H1 (cell line): ENCODE data around the gene PLXNA3. TPM values are rescaled to one million over a fixed set of nuclear protein-coding genes. Genes with fewer than 3 reads are reported as not detected.

Source experiments
- CTCF ChIA-PET: fragments of 300-600 bp; sonication (Branson Sonifier 250); formaldehyde crosslinking; loops from one replicate; lab custom pipeline; 2021; ENCODE audit not compliant: partially characterized antibody; lab: Charles Lee
- POLR2A ChIA-PET: fragments of 300-600 bp; sonication (Branson Sonifier 250); formaldehyde crosslinking; loops from one replicate; lab custom pipeline; 2021; ENCODE audit warnings: inconsistent platforms; ENCODE audit not compliant: partially characterized antibody; lab: Charles Lee
- DNase-seq, 2 experiments: peaks; one replicate each; pipeline versions ENCODE4 v3.0.0 to v3.0.0-alpha.2; 2010 to 2022; ENCODE audit warnings: low spot score in 2 of 2, low read depth in 1 of 2, mixed read lengths in 1 of 2
- FAIRE-seq: peaks from 2 replicates; lab custom pipeline; 2011; peaks lifted over from hg19 to GRCh38; lab: Jason Lieb, UNC
- H2AFZ ChIP-seq: 2 replicates; pipeline ENCODE4 v1.8.1; 2012; ENCODE audit warnings: low read length, inconsistent platforms
- H2AK5ac ChIP-seq: 2 replicates; pipeline ENCODE4 v1.6.1; 2013; ENCODE audit warnings: low read depth, low read length
- H2BK120ac ChIP-seq: replicated peaks from 2 replicates; pipeline ENCODE3; 2013; ENCODE audit warnings: low read depth, low read length, inconsistent platforms
- H2BK12ac ChIP-seq: 2 replicates; pipeline ENCODE4 v1.6.1; 2013; ENCODE audit warnings: low read depth, low read length
- H2BK15ac ChIP-seq: 2 replicates; pipeline ENCODE4 v1.6.1; 2013; ENCODE audit warnings: low read length
- H2BK20ac ChIP-seq: 2 replicates; pipeline ENCODE4 v1.6.1; 2013; ENCODE audit warnings: low read length
- H2BK5ac ChIP-seq: 2 replicates; pipeline ENCODE4 v1.6.1; 2013; ENCODE audit warnings: low read depth, low read length
- H3K14ac ChIP-seq: 2 replicates; pipeline ENCODE4 v1.6.1; 2013; ENCODE audit warnings: inconsistent platforms; ENCODE audit not compliant: insufficient read length
- H3K18ac ChIP-seq: 2 replicates; pipeline ENCODE4 v1.6.1; 2013; ENCODE audit warnings: low read length; ENCODE audit errors: extremely low read depth
- H3K23ac ChIP-seq: 2 replicates; pipeline ENCODE4 v1.6.1; 2013; ENCODE audit warnings: inconsistent platforms; ENCODE audit not compliant: insufficient read length
- H3K23me2 ChIP-seq: 2 replicates; pipeline ENCODE4 v1.6.1; 2013; ENCODE audit warnings: low read depth, low read length
- H3K27ac ChIP-seq: 2 replicates; pipeline ENCODE4 v1.6.1; 2011; ENCODE audit warnings: low read depth, low read length, inconsistent platforms
- H3K27me3 ChIP-seq, 4 experiments: replicated peaks in 1 of 4; 1 replicate in 1 of 4; 2 replicates in 3 of 4; pipeline versions ENCODE4 v1.6.1 to v1.8.1; 2011 to 2013; ENCODE audit warnings: low read length in 3 of 4, mild to moderate bottlenecking in 3 of 4, inconsistent platforms in 2 of 4, mixed read lengths in 2 of 4, moderate library complexity in 1 of 4; ENCODE audit not compliant: control insufficient read depth in 3 of 4, insufficient read depth in 3 of 4; ENCODE audit errors: extremely low read depth in 1 of 4
- H3K36me3 ChIP-seq, 4 experiments: 2 replicates each; pipeline versions ENCODE4 v1.6.1 to v1.8.1; 2011 to 2013; ENCODE audit warnings: mild to moderate bottlenecking in 4 of 4, low read length in 3 of 4, moderate library complexity in 2 of 4, control low read depth in 1 of 4, inconsistent platforms in 1 of 4; ENCODE audit not compliant: insufficient read depth in 4 of 4, control insufficient read depth in 2 of 4
- H3K4ac ChIP-seq: replicated peaks from 2 replicates; pipeline ENCODE3; 2013; ENCODE audit warnings: low read length, low read depth, mixed read lengths, inconsistent platforms; ENCODE audit not compliant: insufficient read length
- H3K4me1 ChIP-seq, 4 experiments: replicated peaks in 1 of 4; 1 replicate in 1 of 4; 2 replicates in 3 of 4; pipeline versions ENCODE4 v1.6.1 to v1.8.1; 2011 to 2013; ENCODE audit warnings: low read length in 3 of 4, inconsistent platforms in 2 of 4, mixed read lengths in 1 of 4; ENCODE audit not compliant: insufficient read depth in 4 of 4, control insufficient read depth in 3 of 4
- H3K4me2 ChIP-seq, 2 experiments: 2 replicates each; pipeline versions ENCODE4 v1.6.1 to v1.8.1; 2011 to 2013; ENCODE audit warnings: low read depth in 2 of 2, low read length in 2 of 2, control low read depth in 1 of 2, inconsistent platforms in 1 of 2, mild to moderate bottlenecking in 1 of 2; ENCODE audit not compliant: insufficient read depth in 1 of 2
- H3K4me3 ChIP-seq, 4 experiments: fragments of 200-600, 300-600 bp in 1 of 4; sonication (generic), shearing (Covaris generic), sonication (Bioruptor Twin) in 1 of 4; 2 replicates each; pipeline versions ENCODE4 v1.5.1 to v1.8.1; 2011 to 2016; ENCODE audit warnings: low read length in 4 of 4, low read depth in 3 of 4, control low read depth in 2 of 4, inconsistent platforms in 2 of 4, mild to moderate bottlenecking in 2 of 4, mixed read lengths in 1 of 4, moderate library complexity in 1 of 4; ENCODE audit not compliant: insufficient read depth in 2 of 4; ENCODE audit errors: extremely low read depth in 1 of 4
- H3K56ac ChIP-seq: replicated peaks from 2 replicates; pipeline ENCODE3; 2013; ENCODE audit warnings: low read depth, mild to moderate bottlenecking, mixed read lengths, low read length, inconsistent platforms; ENCODE audit not compliant: insufficient read length
- H3K79me1 ChIP-seq: 2 replicates; pipeline ENCODE4 v1.6.1; 2013; ENCODE audit warnings: low read depth, low read length, control low read depth
- H3K79me2 ChIP-seq, 2 experiments: 2 replicates each; pipeline versions ENCODE4 v1.6.1 to v1.8.1; 2012 to 2013; ENCODE audit warnings: low read length in 2 of 2, mild to moderate bottlenecking in 2 of 2, inconsistent platforms in 1 of 2; ENCODE audit not compliant: insufficient read depth in 2 of 2, control insufficient read depth in 1 of 2
- H3K9ac ChIP-seq, 4 experiments: replicated peaks in 1 of 4; 1 replicate in 1 of 4; 2 replicates in 3 of 4; pipeline versions ENCODE4 v1.6.1 to v1.8.1; 2011 to 2013; ENCODE audit warnings: low read depth in 3 of 4, low read length in 3 of 4, control low read depth in 2 of 4, mild to moderate bottlenecking in 2 of 4, moderate library complexity in 2 of 4, inconsistent platforms in 1 of 4; ENCODE audit errors: extremely low read depth in 1 of 4
- H3K9me3 ChIP-seq, 2 experiments: 2 replicates each; pipeline versions ENCODE4 v1.6.1 to v1.8.1; 2012 to 2013; ENCODE audit warnings: mild to moderate bottlenecking in 2 of 2, moderate library complexity in 2 of 2, control low read depth in 1 of 2, inconsistent platforms in 1 of 2, low read depth in 1 of 2, low read length in 1 of 2, mixed read lengths in 1 of 2; ENCODE audit not compliant: insufficient read depth in 2 of 2
- H4K20me1 ChIP-seq, 2 experiments: replicated peaks in 1 of 2; 2 replicates each; pipeline versions ENCODE3 to v1.8.1; 2011 to 2013; ENCODE audit warnings: inconsistent platforms in 2 of 2, low read length in 2 of 2, mild to moderate bottlenecking in 1 of 2; ENCODE audit not compliant: insufficient read depth in 2 of 2, control insufficient read depth in 1 of 2
- H4K5ac ChIP-seq: 2 replicates; pipeline ENCODE4 v1.6.1; 2013; ENCODE audit warnings: low read length, low read depth, mixed read lengths, inconsistent platforms; ENCODE audit not compliant: insufficient read length
- H4K8ac ChIP-seq: 2 replicates; pipeline ENCODE4 v1.8.0; 2013; ENCODE audit warnings: mild to moderate bottlenecking, moderate library complexity, low read length, inconsistent platforms; ENCODE audit not compliant: insufficient read depth; ENCODE audit errors: extremely low read depth
- H4K91ac ChIP-seq: replicated peaks from 2 replicates; pipeline ENCODE3; 2013; ENCODE audit warnings: low read length, mixed read lengths, inconsistent platforms; ENCODE audit not compliant: insufficient read length
- BRCA1 ChIP-seq: IDR thresholded peaks from 2 replicates; pipeline ENCODE4 v1.6.1; 2012; ENCODE audit warnings: low read depth, low read length, improper control_type of control experiment
- CHD1 ChIP-seq: IDR thresholded peaks from 2 replicates; pipeline ENCODE4 v1.6.1; 2012; ENCODE audit warnings: low read depth, low read length, improper control_type of control experiment
- FOSL1 ChIP-seq: IDR thresholded peaks from 2 replicates; pipeline ENCODE4 v1.6.1; 2011; ENCODE audit warnings: mild to moderate bottlenecking, low read depth, low read length, moderate library complexity; ENCODE audit not compliant: insufficient read depth
- KDM1A ChIP-seq: fragments of 200-600, 300-600 bp; sonication (generic); IDR thresholded peaks from 2 replicates; pipeline ENCODE4 v1.7.1; 2016; ENCODE audit warnings: mild to moderate bottlenecking, low read length, borderline replicate concordance
- POLR2A ChIP-seq, 2 experiments: IDR thresholded peaks; 1 replicate in 1 of 2; 2 replicates in 1 of 2; pipeline ENCODE4 v1.6.1; 2011; ENCODE audit warnings: low read depth in 2 of 2, low read length in 2 of 2, mild to moderate bottlenecking in 2 of 2; ENCODE audit errors: control extremely low read depth in 1 of 2
- SP1 ChIP-seq: IDR thresholded peaks from 2 replicates; pipeline ENCODE4 v1.6.1; 2011; ENCODE audit warnings: low read depth, low read length
- TEAD4 ChIP-seq: IDR thresholded peaks from 2 replicates; pipeline ENCODE4 v1.6.1; 2012; ENCODE audit warnings: low read depth, low read length, inconsistent platforms, mixed read lengths
- YY1 ChIP-seq: IDR thresholded peaks from 2 replicates; pipeline ENCODE4 v1.6.1; 2011; ENCODE audit warnings: low read depth, mild to moderate bottlenecking, low read length
- WGBS, 2 experiments: shearing (Covaris generic) in 1 of 2; methylation state at CpG; one replicate each; pipeline versions ENCODE4 v1.1.6 to v1.1.7; 2013 to 2015; ENCODE audit warnings: low lambda C conversion rate in 2 of 2, mixed read lengths in 2 of 2, inconsistent platforms in 1 of 2, low coverage in 1 of 2, missing lambda C conversion rate in 1 of 2; ENCODE audit not compliant: insufficient replicate concordance in 2 of 2, insufficient coverage in 1 of 2, insufficient read length in 1 of 2; ENCODE audit errors: extremely low coverage in 1 of 2, missing lambda C conversion rate in 1 of 2; 5-methylcytosine and 5-hydroxymethylcytosine counted together
- polyA plus RNA-seq, 7 experiments: library from polyadenylated mRNA; depleted of rRNA in 3 of 7; stranded (reverse) in 5 of 7; unstranded in 2 of 7; fragments of >200 nt in 5 of 7; fragments of 200-250 nt in 2 of 7; gene quantifications; 1 replicate in 5 of 7; 2 replicates in 1 of 7; 4 replicates in 1 of 7; pipeline versions ENCODE4 v1.2.1 to v1.2.3, GENCODE V29; 2011 to 2013; ENCODE audit warnings: missing spikeins in 2 of 7, mixed read lengths in 2 of 7
- total RNA-seq: library from RNA; stranded (reverse); fragmentation: NEBNext Ultra II Directional; extraction: Animal tissue kit (Norgen Biotek cat#: 25700); gene quantifications from 2 replicates; pipeline ENCODE4 v1.2.1, GENCODE V29; 2021
- TF ChIP-seq, protein P1 (sequence below): IDR thresholded peaks from 2 replicates; pipeline ENCODE4 v1.6.1; 2012; ENCODE audit warnings: inconsistent platforms
- TF ChIP-seq, protein P2 (sequence below): IDR thresholded peaks from 2 replicates; pipeline ENCODE4 v1.6.1; 2012; ENCODE audit warnings: low read length, inconsistent platforms
- TF ChIP-seq, protein P3 (sequence below): IDR thresholded peaks from 2 replicates; pipeline ENCODE4 v1.6.1; 2011; ENCODE audit warnings: low read length, improper control_type of control experiment

The PLXNA3 gene
- total and polyA plus RNA-seq, 2 of the 8 experiments (the other 6 are each of a cell fraction or from before 2014, with no cell fraction given): 10.7 to 18.2 TPM

DNA sequence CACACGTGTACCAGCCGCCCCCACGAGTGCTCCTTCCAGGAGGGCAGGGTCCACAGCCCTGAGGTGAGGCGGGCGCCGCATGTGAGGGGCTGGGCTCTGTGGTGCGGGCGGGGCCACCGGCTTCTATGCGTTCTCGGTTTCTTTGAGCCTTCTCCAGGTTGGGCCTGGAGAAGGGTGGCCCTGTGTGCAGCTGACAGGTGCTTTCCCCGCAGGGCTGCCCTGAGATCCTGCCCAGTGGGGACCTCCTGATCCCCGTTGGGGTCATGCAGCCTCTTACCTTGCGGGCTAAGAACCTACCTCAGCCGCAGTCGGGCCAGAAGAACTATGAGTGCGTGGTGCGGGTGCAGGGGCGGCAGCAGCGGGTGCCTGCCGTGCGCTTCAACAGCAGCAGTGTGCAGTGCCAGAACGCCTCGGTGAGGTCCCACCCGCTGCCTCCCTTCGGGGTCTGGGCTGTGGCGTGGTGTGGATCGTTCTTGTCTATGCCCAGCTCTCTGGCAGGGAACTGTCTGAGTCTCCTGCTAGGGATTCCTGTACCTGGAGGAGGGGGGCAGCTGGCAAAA, 6.8 kb downstream of the PLXNA3 start:
- no peaks in the 10 kb centered on the region for H3K27me3 ChIP-seq
- H3K14ac ChIP-seq: no peak overlapping the region
- FAIRE-seq: no peak
- no peak overlapping the region for H3K56ac ChIP-seq
- no peak overlapping the region for H2BK120ac ChIP-seq
- H2BK20ac ChIP-seq: no peak overlapping the region
- H3K79me1 ChIP-seq: no peaks in the 10 kb centered on the region
- no peak overlapping the region for H3K9ac ChIP-seq
- no peak for DNase-seq
- ChIA-PET CTCF (interaction anchor here (1.4 kb wide), 1 partner anchor 10 kb away, joined by 3 read pairs; no protein-coding TSS in a partner anchor), POLR2A (interaction anchor here (1.4 kb wide), 1 partner anchor 11 kb away, joined by 3 read pairs; no protein-coding TSS in a partner anchor)
- no peaks in the 10 kb centered on the region for H3K23me2 ChIP-seq
- no peaks in the 10 kb centered on the region for H3K9me3 ChIP-seq
- no peak overlapping the region for H3K23ac ChIP-seq
- no peaks in the 10 kb centered on the region for H4K20me1 ChIP-seq
- no peak overlapping the region for H2AFZ ChIP-seq
- no peak overlapping the region for H4K5ac ChIP-seq
- H2BK15ac ChIP-seq: no peak overlapping the region
- H2BK12ac ChIP-seq: no peak overlapping the region
- H3K18ac ChIP-seq: no peak overlapping the region
- H4K8ac ChIP-seq: no peak overlapping the region
- H4K91ac ChIP-seq: no peak overlapping the region
- peaks cover 0 to 25% (median 7%) of the 10 kb centered on the region in 4 experiments; a peak in 6 of 8 replicates for H3K36me3 ChIP-seq
- H3K4me3 ChIP-seq: no peak overlapping the region
- H3K4me1 ChIP-seq: no peaks in the 10 kb centered on the region
- no peak overlapping the region for H3K4ac ChIP-seq
- no peak overlapping the region for H3K4me2 ChIP-seq
- no peaks in the 10 kb centered on the region for H3K79me2 ChIP-seq
- H2AK5ac ChIP-seq: no peak overlapping the region
- H2BK5ac ChIP-seq: no peak overlapping the region
- WGBS, 2 experiments: 85% methylated on average over 13 of the region's 28 CpGs; no CpG with 5 or more reads in 1 of the 2 experiments
- H3K27ac ChIP-seq: no peak overlapping the region
- no peak for TF ChIP-seq CHD1
- TF ChIP-seq, protein P1, sequence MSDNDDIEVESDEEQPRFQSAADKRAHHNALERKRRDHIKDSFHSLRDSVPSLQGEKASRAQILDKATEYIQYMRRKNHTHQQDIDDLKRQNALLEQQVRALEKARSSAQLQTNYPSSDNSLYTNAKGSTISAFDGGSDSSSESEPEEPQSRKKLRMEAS: no peak
- TF ChIP-seq, protein P2, sequence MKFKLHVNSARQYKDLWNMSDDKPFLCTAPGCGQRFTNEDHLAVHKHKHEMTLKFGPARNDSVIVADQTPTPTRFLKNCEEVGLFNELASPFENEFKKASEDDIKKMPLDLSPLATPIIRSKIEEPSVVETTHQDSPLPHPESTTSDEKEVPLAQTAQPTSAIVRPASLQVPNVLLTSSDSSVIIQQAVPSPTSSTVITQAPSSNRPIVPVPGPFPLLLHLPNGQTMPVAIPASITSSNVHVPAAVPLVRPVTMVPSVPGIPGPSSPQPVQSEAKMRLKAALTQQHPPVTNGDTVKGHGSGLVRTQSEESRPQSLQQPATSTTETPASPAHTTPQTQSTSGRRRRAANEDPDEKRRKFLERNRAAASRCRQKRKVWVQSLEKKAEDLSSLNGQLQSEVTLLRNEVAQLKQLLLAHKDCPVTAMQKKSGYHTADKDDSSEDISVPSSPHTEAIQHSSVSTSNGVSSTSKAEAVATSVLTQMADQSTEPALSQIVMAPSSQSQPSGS: no peak
- TF ChIP-seq KDM1A: no peak
- no peak for TF ChIP-seq FOSL1
- TF ChIP-seq BRCA1: no peak
- TF ChIP-seq, protein P3, sequence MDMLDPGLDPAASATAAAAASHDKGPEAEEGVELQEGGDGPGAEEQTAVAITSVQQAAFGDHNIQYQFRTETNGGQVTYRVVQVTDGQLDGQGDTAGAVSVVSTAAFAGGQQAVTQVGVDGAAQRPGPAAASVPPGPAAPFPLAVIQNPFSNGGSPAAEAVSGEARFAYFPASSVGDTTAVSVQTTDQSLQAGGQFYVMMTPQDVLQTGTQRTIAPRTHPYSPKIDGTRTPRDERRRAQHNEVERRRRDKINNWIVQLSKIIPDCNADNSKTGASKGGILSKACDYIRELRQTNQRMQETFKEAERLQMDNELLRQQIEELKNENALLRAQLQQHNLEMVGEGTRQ: no peak
- TF ChIP-seq YY1: no peak
- no peak for TF ChIP-seq POLR2A (IDR thresholded peaks at IDR 0.05; ENCODE audit: control extremely low read depth in 1 of 2, low read depth in 2 of 2, low read length in 2 of 2)
- TF ChIP-seq TEAD4: no peak
- TF ChIP-seq SP1: no peak
